CD4-positive, alpha-beta T cell treated with Interleukin-21 for 1 hour (primary cell): ENCODE measurements around the gene COA7.
"Not testable (repeated sequence)": the region's sequence is repeated elsewhere in the genome, so short reads cannot be mapped to it uniquely, and the experiment has no call there.

Experiments used
- DNase-seq: peaks from one replicate; pipeline ENCODE4 v3.0.0-alpha.2; 2020

Gene COA7

GRCh38 chr1:52697795-52698674 is at the start of gene COA7:
Gene COA7, minus strand, starts transcription at chr1:52698347. Its CDS starts 21 bp downstream, at chr1:52698326.
- peak; percentile 67 for DNase-seq

- no peak for DNase-seq
Measured at GRCh38 chr1:52747450-52747849, 49.3 kb upstream of the COA7 start.

- DNase-seq, result no peak
Measured at GRCh38 chr1:52746189-52746588, 48.0 kb upstream of the COA7 start.

- no peak for DNase-seq
Measured at GRCh38 chr1:52741259-52741658, 43.1 kb upstream of the COA7 start.

- DNase-seq, result no peak
Measured at GRCh38 chr1:52739699-52740467, 41.7 kb upstream of the COA7 start.

GRCh38 chr1:52738893-52739292 is 40.7 kb upstream of the COA7 start:
- DNase-seq, result no peak

GRCh38 chr1:52738148-52738547 is 40.0 kb upstream of the COA7 start:
- DNase-seq, result no peak

GRCh38 chr1:52735371-52735770 is 37.2 kb upstream of the COA7 start:
- not testable (repeated sequence) for DNase-seq

GRCh38 chr1:52733368-52733767 is 35.2 kb upstream of the COA7 start:
- DNase-seq, result no peak

GRCh38 chr1:52727956-52728656 is 30.0 kb upstream of the COA7 start:
- DNase-seq, result no peak

GRCh38 chr1:52727114-52727586 is 29.0 kb upstream of the COA7 start:
- DNase-seq, result peak; percentile 2

GRCh38 chr1:52726265-52727113 is 28.3 kb upstream of the COA7 start, which contains the start of gene ZYG11B:
Gene ZYG11B, plus strand, starts transcription at chr1:52726453. Its CDS starts 201 bp downstream, at chr1:52726654.
- peak; percentile 93 for DNase-seq

- DNase-seq, result no peak
Measured at GRCh38 chr1:52725903-52726264, 27.7 kb upstream of the COA7 start.

- DNase-seq, result no peak
Measured at GRCh38 chr1:52723260-52723659, 25.1 kb upstream of the COA7 start.

- not testable (repeated sequence) for DNase-seq
Measured at GRCh38 chr1:52715296-52715695, 17.1 kb upstream of the COA7 start.

- DNase-seq, result no peak
Measured at GRCh38 chr1:52713590-52713989, 15.4 kb upstream of the COA7 start.

GRCh38 chr1:52709016-52709415 is 10.9 kb upstream of the COA7 start:
- no peak for DNase-seq

- no peak for DNase-seq
Measured at GRCh38 chr1:52707927-52708655, 9.9 kb upstream of the COA7 start.

- DNase-seq, result no peak
Measured at GRCh38 chr1:52706941-52707926, 9.1 kb upstream of the COA7 start.

GRCh38 chr1:52706136-52706670 is 8.1 kb upstream of the COA7 start:
- no peak for DNase-seq
